ENCODE data around the gene TTC21A. TPM values are rescaled to one million over a fixed set of nuclear protein-coding genes. Genes with fewer than 3 reads are reported as not detected.

Gene TTC21A
- total RNA-seq, 1 experiment from 2014 or later, result 7.7 TPM

DNA sequence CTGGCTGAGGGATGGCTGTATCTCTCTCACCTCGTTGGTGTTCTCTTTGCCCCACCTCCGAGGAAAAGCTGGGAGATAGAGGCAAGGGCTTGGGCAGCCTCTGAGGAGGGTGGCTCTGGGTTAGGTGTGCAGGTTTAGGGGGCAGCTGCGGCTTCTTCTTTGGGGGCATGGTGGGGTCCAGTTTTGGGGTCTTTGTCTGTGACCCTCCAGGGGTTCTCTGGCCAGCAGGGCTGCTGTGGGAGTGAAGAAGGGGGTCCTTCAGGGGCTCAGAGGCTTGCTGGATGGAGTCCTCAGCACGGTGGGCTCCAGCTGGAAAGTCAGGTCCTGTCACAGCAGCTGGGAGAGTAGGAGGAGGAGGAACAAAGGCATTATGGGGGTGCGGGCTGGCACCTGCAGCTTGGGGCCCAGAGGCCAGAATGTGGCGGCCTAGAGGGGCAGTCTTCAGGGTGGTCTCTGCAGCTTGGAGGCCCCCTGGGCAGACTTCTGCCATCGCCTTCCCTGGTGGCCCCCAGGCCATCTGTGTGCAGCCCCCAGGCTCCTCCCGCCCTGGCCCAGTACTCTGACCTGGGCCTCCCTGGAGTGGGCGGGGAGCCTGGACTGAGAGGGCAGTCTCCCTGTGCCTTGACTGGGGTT lies 78.0 kb downstream of the TTC21A start:
- no TSS peak for BruUV-seq (replicated peaks)
- in situ Hi-C loops (cut with HindIII; ENCODE audit: low pct_unique_long_range_greater_than_20kb, low sequenced_read_pairs), result no loop called here

GRCh38 chr3:39185959-39186691 lies 78.6 kb downstream of the TTC21A start:
- no peak for TF ChIP-seq SIN3A (IDR thresholded peaks at IDR 0.05; ENCODE audit: borderline replicate concordance, insufficient read depth, low read depth, low read length)
- no peak for TF ChIP-seq CTCF (IDR thresholded peaks at IDR 0.05)
- TF ChIP-seq TCF7L2 (IDR thresholded peaks at IDR 0.05; ENCODE audit: low read depth, low read length), result no peak
- TF ChIP-seq, protein P1, sequence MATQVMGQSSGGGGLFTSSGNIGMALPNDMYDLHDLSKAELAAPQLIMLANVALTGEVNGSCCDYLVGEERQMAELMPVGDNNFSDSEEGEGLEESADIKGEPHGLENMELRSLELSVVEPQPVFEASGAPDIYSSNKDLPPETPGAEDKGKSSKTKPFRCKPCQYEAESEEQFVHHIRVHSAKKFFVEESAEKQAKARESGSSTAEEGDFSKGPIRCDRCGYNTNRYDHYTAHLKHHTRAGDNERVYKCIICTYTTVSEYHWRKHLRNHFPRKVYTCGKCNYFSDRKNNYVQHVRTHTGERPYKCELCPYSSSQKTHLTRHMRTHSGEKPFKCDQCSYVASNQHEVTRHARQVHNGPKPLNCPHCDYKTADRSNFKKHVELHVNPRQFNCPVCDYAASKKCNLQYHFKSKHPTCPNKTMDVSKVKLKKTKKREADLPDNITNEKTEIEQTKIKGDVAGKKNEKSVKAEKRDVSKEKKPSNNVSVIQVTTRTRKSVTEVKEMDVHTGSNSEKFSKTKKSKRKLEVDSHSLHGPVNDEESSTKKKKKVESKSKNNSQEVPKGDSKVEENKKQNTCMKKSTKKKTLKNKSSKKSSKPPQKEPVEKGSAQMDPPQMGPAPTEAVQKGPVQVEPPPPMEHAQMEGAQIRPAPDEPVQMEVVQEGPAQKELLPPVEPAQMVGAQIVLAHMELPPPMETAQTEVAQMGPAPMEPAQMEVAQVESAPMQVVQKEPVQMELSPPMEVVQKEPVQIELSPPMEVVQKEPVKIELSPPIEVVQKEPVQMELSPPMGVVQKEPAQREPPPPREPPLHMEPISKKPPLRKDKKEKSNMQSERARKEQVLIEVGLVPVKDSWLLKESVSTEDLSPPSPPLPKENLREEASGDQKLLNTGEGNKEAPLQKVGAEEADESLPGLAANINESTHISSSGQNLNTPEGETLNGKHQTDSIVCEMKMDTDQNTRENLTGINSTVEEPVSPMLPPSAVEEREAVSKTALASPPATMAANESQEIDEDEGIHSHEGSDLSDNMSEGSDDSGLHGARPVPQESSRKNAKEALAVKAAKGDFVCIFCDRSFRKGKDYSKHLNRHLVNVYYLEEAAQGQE (IDR thresholded peaks at IDR 0.05; ENCODE audit: insufficient read depth in 1 of 2, low read depth in 2 of 2, low read length in 1 of 2), result no peak
- TF ChIP-seq POLR2AphosphoS5 (IDR thresholded peaks at IDR 0.05; ENCODE audit: low read depth, low read length), result no peak
- in situ Hi-C loops (cut with HindIII; ENCODE audit: low pct_unique_long_range_greater_than_20kb, low sequenced_read_pairs) (no loop called here), intact Hi-C loops (cut with micrococcal nuclease; ENCODE audit: unreplicated experiment) (no loop called here)
- H3K4me1 ChIP-seq (ENCODE audit: control insufficient read depth, insufficient read depth, low read length), result peaks cover 2% of the 10 kb centered on the region; the same call in 1 of the 2 replicates
- H3K27me3 ChIP-seq (ENCODE audit: control insufficient read depth, insufficient read depth, low read length), result no peaks in the 10 kb centered on the region
- ChIA-PET CTCF (no interaction called here), POLR2A (no interaction called here)
- H3K27ac ChIP-seq (ENCODE audit: low read length), result no peak overlapping the region
- H3K4me3 ChIP-seq (ENCODE audit: low read depth in 2 of 2, low read length in 2 of 2), result no peak overlapping the region
- ATAC-seq, result no peak
- no peaks in the 10 kb centered on the region for H3K36me3 ChIP-seq (ENCODE audit: control insufficient read depth, insufficient read depth, low read length)
- no peak for DNase-seq (ENCODE audit: low read depth, low spot score)
- BruUV-seq (replicated peaks), result no TSS peak
- no peaks in the 10 kb centered on the region for H3K9me3 ChIP-seq (ENCODE audit: control insufficient read depth, insufficient read depth, low read depth, low read length)

More for the DNA sequence above, 78.0 kb downstream of the TTC21A start:
- H3K4me1 ChIP-seq (ENCODE audit: control insufficient read depth, insufficient read depth, low read length), result peaks cover 3% of the 10 kb centered on the region
- DNase-seq (ENCODE audit: low read depth, low spot score) (no peak), ATAC-seq (no peak)
- ChIA-PET POLR2A (no interaction called here), CTCF (no interaction called here)
- H3K27me3 ChIP-seq (ENCODE audit: control insufficient read depth, insufficient read depth, low read length), result no peaks in the 10 kb centered on the region
- H3K9me3 ChIP-seq (ENCODE audit: control insufficient read depth, insufficient read depth, low read depth, low read length), result no peaks in the 10 kb centered on the region
- no peak overlapping the region for H3K4me3 ChIP-seq (ENCODE audit: low read depth in 2 of 2, low read length in 2 of 2)
- intact Hi-C loops (cut with micrococcal nuclease; ENCODE audit: unreplicated experiment), result no loop called here
- H3K36me3 ChIP-seq (ENCODE audit: control insufficient read depth, insufficient read depth, low read length), result no peaks in the 10 kb centered on the region
- no peak overlapping the region for H3K27ac ChIP-seq (ENCODE audit: low read length)
- TF ChIP-seq, protein P1 (IDR thresholded peaks at IDR 0.05; ENCODE audit: insufficient read depth in 1 of 2, low read depth in 2 of 2, low read length in 1 of 2), result no peak
- TF ChIP-seq SIN3A (IDR thresholded peaks at IDR 0.05; ENCODE audit: borderline replicate concordance, insufficient read depth, low read depth, low read length) (no peak), TCF7L2 (IDR thresholded peaks at IDR 0.05; ENCODE audit: low read depth, low read length) (no peak), CTCF (IDR thresholded peaks at IDR 0.05) (no peak), POLR2AphosphoS5 (IDR thresholded peaks at IDR 0.05; ENCODE audit: low read depth, low read length) (no peak)

All from Panc1 (cell line).